GM20000 (cell line): ENCODE results near the gene AXDND1.

Experiments used
- DNase-seq: peaks from one replicate; pipeline ENCODE4 v3.0.0; 2012; ENCODE audit warnings: low spot score
- CTCF ChIP-seq: IDR thresholded peaks from 2 replicates; pipeline ENCODE4 v1.5.1; 2012; ENCODE audit warnings: mild to moderate bottlenecking, control low read depth; ENCODE audit errors: extremely low read depth, missing control alignments

The AXDND1 gene, protein sequence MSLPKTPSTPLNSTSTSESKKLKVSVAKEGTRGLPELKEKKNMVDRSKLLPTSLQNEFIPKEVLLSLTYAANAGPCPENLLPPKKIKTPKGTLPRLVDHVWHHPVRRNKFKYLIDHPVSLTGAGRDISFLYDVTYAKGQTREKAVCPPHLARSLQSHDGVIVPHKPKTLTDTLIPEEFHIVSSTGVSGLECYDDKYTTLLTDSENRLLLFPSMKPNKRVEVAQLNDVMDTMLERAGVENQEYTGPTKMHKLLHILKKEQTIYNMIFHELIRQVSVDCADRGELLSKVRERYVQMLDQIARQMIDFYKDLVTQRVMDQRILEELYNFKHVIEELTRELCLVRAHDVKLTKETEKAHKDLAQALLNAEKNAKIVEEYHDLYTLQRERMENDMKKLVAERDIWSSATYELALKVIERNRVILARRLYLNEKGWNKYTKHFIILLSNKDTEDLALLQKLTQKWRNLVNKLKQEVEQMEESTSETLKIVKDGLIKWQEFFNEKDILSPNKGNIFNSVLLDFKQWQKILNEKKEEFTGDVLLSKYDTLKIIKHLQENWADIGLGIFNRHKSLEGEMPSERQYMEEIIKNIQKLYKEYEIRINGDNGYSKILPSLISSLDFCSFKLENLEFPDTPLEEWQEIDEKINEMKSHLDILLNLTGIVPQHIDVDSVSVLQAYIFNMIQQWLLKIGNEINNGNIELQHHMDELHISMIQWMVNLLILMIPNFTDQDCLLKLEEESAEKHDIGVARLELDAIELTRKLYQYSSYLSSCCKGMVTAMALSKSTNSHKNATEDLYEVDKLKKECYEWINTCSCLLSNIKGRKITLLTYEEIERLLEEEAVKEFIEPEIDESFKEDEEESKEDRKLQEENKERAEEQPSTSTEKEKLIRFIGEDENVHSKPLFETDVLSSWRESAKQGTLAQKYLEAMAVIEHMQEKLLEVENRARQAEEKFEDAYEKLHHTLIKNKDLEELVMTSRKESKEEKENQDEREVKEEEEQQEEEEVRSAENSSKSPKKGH

GRCh38 chr1:179365342-179366092 lies at the start of gene AXDND1:
Gene AXDND1 (plus strand): TSS chr1:179365971. CDS start chr1:179366510, 539 bp downstream.
- no peak for TF ChIP-seq CTCF
- DNase-seq = peak; percentile 87

DNA sequence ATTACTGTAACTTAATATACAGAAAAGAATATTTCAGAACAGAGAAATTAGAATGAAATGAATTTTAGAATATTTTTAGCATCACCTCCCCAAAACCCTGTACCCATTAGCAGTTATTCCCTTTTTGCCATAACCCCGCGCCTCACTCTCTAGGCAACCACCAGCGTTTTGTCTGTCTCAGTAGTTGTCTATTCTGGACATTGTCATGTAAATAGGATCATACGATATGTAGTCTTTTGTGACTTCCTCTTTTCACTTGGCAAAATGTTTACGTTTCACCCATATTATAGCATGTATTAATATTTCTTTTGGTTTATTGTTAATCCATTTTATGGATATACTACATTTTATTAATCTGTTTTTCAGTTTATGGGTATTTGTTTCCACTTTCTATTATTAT lies 47.3 kb upstream of the AXDND1 start:
- DNase-seq = no peak
- TF ChIP-seq CTCF = no peak

GRCh38 chr1:179321533-179322216 lies 44.1 kb upstream of the AXDND1 start:
- no peak for TF ChIP-seq CTCF
- DNase-seq = no peak

DNA sequence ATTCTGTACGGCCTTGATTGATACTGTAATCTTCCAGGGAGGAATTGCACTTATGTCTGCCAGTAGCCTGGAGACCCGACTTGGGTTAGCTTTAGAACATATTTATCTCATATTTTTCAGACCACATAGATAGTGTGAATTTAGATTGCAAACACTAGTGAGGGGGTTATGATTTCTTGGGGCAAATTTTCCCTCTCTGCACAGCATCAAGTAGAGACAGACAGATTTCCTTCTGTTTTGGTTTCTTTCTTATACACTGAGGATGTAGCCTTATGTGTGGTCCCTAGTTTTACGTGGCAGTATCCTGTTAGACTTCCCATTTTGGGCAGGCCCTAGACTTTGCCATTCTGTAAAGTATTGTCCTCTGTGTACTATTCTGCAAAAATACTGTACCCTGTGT lies 43.2 kb upstream of the AXDND1 start:
- no peak for TF ChIP-seq CTCF
- no peak for DNase-seq

GRCh38 chr1:179323436-179323835 lies 42.3 kb upstream of the AXDND1 start:
- no peak for DNase-seq
- no peak for TF ChIP-seq CTCF

- no peak for DNase-seq
- TF ChIP-seq CTCF = no peak
Observed at GRCh38 chr1:179325836-179326235, 39.9 kb upstream of the AXDND1 start.
